ENCODE measurements around the gene TUBA4B. TPM values are rescaled to one million over a fixed set of nuclear protein-coding genes. Genes with fewer than 3 reads are reported as not detected.

The TUBA4B gene
- total RNA-seq, 1 donor: not detected

- peak; percentile 99 for TF ChIP-seq CTCF (IDR thresholded peaks at IDR 0.05; ENCODE audit: insufficient read depth, low read length)
- peak; percentile 82 for DNase-seq (ENCODE audit: low read depth)
- H3K4me3 ChIP-seq (ENCODE audit: low read depth, low read length): no peak overlapping the region
These were observed 24.9 kb downstream of the TUBA4B start for GRCh38 chr2:219277703-219278654.

GRCh38 chr2:219278655-219279150, 25.7 kb downstream of the TUBA4B start:
- peak; percentile 9 for TF ChIP-seq CTCF (IDR thresholded peaks at IDR 0.05; ENCODE audit: insufficient read depth, low read length)

GRCh38 chr2:219279151-219279915, 26.3 kb downstream of the TUBA4B start, which contains the start of gene DNAJB2:
DNAJB2 (plus strand) TSS chr2:219279366; CDS start chr2:219279834, 468 bp downstream.
- TF ChIP-seq CTCF (IDR thresholded peaks at IDR 0.05; ENCODE audit: insufficient read depth, low read length): peak; percentile 6
- H3K4me3 ChIP-seq (ENCODE audit: low read depth, low read length): peak within 1 kb of the TSS; percentile 86
- peak; percentile 99 for DNase-seq (ENCODE audit: low read depth)

More at GRCh38 chr2:219278655-219279150, 25.7 kb downstream of the TUBA4B start:
- DNase-seq (ENCODE audit: low read depth): no peak
- H3K4me3 ChIP-seq (ENCODE audit: low read depth, low read length): peak overlapping the region; percentile 41

- H3K4me3 ChIP-seq (ENCODE audit: low read depth, low read length): peak overlapping the region; percentile 86
- no peak for DNase-seq (ENCODE audit: low read depth)
- no peak for TF ChIP-seq CTCF (IDR thresholded peaks at IDR 0.05; ENCODE audit: insufficient read depth, low read length)
These were observed 27.0 kb downstream of the TUBA4B start for GRCh38 chr2:219279916-219280516.

- no peak for TF ChIP-seq CTCF (IDR thresholded peaks at IDR 0.05; ENCODE audit: insufficient read depth, low read length)
- DNase-seq (ENCODE audit: low read depth): no peak
- no peak overlapping the region for H3K4me3 ChIP-seq (ENCODE audit: low read depth, low read length)
These were observed 27.6 kb downstream of the TUBA4B start for GRCh38 chr2:219280651-219281050.

- no peak for TF ChIP-seq CTCF (IDR thresholded peaks at IDR 0.05; ENCODE audit: insufficient read depth, low read length)
- DNase-seq (ENCODE audit: low read depth): no peak
- H3K4me3 ChIP-seq (ENCODE audit: low read depth, low read length): no peak overlapping the region
These were observed 28.5 kb downstream of the TUBA4B start for GRCh38 chr2:219281588-219281987.

Measured in fibroblast of the aortic adventitia (primary cell).